GM18498 (cell line): Measurements from ENCODE around the gene EPN1.

Experiments used
- ATAC-seq: cut with Tn5 transposase; IDR thresholded peaks from one replicate; pipeline ENCODE4 v1.9.1; 2021; ENCODE audit warnings: mild to moderate bottlenecking, moderate library complexity; ENCODE audit not compliant: unreplicated experiment

The EPN1 gene

DNA sequence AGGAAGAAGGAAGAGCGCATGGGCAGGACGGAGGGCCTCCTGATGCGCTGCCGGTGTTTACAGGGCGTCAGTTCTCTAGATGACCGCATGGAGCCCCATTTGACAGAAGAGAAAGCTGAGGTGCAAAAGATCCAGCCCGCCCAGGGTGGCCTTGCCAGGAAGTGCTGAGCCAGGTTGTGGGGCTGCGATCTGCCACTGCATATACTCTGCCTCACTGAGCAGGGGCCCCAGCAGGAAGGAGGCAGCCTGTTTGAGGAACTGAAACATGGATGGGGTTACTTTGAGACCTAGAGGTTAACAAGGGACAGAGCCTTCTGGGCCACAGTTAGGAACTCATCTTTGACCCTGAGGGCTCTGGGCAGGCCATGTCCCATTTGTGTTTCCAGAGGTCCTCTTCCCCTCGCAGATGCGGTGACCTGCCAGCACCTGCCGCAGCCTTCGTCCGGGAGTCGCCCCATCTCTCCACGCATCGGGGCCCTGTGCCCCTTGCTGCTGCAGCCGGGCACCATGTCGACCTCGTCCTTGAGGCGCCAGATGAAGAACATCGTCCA lies 3.2 kb downstream of the EPN1 start:
- ATAC-seq: peak; percentile 66

- no peak for ATAC-seq
These were observed 4.6 kb downstream of the EPN1 start for GRCh38 chr19:55679343-55680257.

- no peak for ATAC-seq
These were observed 5.5 kb downstream of the EPN1 start for GRCh38 chr19:55680339-55681130.

- no peak for ATAC-seq
These were observed 6.4 kb downstream of the EPN1 start for GRCh38 chr19:55681131-55682092.

- ATAC-seq: no peak
These were observed 8.6 kb downstream of the EPN1 start for GRCh38 chr19:55683449-55684261.

DNA sequence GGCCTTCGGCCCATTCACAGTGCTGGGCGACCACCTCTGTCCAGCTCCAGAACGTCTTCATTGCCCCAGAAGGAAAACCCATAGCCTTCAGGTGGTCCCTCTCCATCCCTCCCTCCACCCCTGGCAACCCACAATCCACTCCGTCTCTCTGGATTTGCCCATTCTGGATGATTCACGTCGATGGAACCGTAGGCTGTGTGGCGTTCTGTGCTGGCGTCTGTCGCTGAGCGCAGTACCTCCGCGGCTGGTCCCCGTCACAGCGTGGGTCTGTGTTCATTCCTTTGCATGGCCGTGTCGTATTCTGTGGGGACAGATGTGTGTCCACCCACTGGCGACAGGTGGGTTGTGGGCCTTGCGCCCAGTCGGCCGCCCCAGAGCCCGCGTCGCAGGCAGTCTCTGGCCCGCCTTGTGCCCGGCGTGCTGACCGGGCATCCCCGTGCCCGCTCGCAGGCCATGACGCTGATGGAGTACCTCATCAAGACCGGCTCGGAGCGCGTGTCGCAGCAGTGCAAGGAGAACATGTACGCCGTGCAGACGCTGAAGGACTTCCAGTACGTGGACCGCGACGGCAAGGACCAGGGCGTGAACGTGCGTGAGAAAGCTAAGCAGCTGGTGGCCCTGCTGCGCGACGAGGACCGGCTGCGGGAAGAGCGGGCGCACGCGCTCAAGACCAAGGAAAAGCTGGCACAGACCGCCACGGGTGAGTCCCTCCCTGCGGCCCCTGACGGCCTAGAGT lies 10.1 kb downstream of the EPN1 start:
- no peak for ATAC-seq

- ATAC-seq: no peak
These were observed 10.8 kb downstream of the EPN1 start for GRCh38 chr19:55685776-55686175.

GRCh38 chr19:55686311-55687050 lies 11.5 kb downstream of the EPN1 start:
- no peak for ATAC-seq

GRCh38 chr19:55687281-55688201 lies 12.5 kb downstream of the EPN1 start:
- ATAC-seq: no peak

DNA sequence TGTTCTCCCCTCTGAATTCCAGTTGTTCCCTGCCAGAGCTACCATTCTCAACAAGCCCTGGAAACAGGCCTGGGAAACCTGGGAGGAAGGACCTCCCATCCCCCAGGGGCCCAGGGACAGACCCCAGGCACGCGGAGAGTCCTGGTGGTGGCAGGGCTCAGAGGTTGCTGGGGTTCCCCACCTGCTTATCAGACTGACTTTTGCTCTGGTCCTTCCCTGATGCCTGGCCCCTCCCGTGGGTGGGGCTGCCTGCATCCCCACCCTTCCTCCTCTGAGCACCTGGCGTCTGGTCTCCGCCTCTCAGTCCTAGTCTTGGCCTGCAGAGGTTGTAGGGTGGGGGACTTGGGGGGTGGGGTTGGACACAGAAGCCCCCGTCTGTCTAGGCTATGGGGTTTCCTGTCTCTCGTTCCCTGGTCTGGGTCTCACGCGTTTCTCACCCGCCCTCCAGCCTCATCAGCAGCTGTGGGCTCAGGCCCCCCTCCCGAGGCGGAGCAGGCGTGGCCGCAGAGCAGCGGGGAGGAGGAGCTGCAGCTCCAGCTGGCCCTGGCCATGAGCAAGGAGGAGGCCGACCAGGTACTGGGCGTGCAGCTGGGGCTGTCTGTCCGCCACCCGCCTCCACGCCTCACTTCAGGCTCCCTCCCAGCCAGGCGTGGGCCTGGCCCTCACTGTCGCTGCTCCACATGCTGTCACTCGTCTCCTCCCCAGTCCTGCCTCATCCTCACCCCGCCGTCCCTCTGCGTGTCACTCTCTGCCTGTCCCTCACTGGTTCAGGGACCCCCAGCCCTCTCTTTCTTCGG lies 13.6 kb downstream of the EPN1 start:
- no peak for ATAC-seq

DNA sequence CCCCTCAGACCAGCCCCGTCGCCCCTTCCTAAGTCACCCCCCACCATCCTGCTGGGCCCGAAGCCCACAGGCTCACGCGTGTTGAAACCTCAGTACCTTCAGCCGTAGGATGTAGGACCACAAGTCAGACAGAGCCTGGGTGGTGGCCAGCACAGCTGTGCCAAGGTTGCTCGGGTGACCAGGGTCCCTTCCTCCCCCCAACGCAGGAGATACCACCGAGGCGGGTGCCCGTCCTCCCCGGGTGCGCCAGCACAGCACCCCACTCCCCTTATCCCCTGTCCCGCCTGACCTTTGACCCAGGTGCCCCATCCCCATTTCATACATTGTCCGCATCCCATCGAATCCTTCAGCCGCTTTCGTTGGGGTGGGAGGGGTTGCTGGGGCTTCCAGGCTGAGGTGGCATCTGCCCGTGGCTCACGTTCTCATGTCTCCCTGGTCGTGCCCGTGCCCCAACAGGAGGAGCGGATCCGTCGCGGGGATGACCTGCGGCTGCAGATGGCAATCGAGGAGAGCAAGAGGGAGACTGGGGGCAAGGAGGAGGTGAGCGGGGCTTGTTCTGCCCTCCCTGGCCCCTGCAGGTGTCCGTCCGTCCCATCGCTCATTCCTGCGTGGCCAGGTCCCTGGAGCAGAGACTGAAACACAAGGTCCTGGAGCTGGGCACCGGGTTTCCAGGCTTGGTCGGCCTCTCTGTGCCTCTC lies 14.5 kb downstream of the EPN1 start:
- no peak for ATAC-seq

DNA sequence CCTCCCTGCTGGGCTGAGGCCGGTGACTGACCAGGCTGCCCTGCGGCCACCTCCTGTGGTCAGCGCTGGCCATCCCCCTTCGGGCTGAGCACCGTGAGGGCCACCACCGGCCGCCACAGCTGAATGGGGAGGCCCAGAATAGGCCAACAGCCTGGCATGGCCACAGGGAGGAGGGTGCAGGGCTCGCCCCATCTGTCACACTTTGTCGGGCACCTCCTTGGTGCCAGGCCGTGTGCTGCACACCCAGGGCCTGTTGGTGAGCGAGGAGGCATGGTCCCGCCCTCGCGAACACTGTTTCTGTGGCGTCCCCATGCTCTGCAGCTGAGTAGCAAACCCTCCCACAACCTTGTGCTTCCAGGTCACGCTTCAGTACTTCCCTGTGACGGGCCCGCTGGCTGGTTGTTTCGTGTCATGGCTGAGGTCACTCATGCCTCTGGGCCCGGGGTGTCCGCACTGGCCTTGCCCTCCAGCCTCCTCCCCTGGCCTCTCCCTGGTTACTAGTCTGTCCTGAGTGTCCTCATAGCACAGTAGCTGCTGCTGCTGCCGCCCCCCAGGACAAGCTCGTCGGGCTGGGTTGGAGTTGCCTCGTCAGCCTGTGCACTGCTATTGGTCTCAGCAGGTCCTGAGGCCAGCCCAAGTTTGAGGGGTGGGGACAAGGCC lies 15.2 kb downstream of the EPN1 start:
- ATAC-seq: no peak

DNA sequence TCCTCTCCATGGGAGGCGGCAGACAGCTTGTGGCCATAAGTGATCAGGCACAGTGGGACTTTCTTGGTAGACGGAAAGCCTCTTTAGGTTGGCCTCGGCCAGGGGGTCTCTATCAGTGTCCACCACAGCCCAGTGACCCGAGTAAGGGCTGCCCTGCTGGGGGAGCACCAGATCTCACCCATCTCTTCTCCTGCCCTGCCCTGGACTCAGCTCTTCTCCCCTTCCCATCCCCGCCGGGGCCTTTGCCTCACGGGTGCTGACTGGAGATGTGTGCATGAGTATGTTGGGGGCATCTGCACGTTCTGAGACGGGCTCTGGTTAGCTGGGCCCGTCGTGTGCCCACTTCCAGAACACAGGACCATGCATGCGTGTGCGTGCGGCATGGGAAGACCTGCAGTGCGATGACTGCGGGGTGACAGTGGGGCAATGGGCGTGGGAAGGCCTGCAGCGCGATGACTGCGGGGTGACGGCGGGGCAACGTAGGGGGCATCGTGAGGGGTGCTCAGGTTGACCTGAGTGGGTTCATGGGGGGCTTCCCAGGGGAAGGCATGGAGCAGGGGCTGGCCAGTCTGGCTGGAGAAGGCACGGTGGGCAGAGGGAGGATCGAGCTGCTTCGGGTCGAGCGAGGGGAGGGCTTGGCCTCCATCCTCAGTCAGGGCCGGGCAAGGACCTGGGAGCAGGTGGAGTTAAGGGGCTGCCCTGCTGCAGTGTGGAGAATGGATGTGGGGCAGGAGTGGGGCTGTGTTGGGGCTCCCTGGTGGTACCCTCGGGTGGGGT lies 15.9 kb downstream of the EPN1 start:
- ATAC-seq: no peak
